Breast epithelium (tissue), 3 donors: ENCODE results near the gene MAML3.

Source experiments
- POLR2A ChIP-seq: fragments of 450-650 bp; IDR thresholded peaks from one replicate; pipeline ENCODE4 v1.6.1; 2016; ENCODE audit warnings: antibody characterized with exemption, mild to moderate bottlenecking, moderate library complexity
- POLR2AphosphoS5 ChIP-seq, 3 donors: sonication (generic); formaldehyde crosslinking; IDR thresholded peaks; one replicate each; pipeline ENCODE4 v1.6.1; 2017; ENCODE audit warnings: antibody characterized with exemption in 3 of 3
- TF ChIP-seq, protein P1 (sequence below), 3 donors: fragments of 450-650 bp; IDR thresholded peaks; one replicate each; pipeline ENCODE4 v1.5.1; 2016 to 2017; ENCODE audit warnings: antibody characterized with exemption in 3 of 3, mild to moderate bottlenecking in 3 of 3, moderate library complexity in 3 of 3

DNA sequence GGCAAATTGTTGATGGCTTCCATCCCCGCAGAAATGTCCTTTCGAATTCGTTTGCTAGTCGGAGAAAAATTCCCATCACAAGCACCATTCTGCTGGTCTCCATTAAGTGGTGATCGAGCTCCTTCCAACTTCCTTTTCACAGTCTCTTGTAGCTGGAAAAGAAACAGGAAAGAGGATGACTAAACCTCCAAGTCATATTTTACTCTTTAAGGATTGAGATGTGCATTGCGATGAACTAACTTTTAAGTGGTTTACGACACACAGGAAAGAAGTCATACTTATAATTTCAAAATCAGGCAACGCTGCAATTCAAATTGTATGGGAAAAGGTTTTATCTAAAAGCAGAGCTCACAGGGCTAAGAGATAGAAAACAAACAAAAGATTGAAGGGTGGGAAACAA is 263.2 kb downstream of the MAML3 start:
- TF ChIP-seq POLR2A = no peak
- TF ChIP-seq, protein P1, sequence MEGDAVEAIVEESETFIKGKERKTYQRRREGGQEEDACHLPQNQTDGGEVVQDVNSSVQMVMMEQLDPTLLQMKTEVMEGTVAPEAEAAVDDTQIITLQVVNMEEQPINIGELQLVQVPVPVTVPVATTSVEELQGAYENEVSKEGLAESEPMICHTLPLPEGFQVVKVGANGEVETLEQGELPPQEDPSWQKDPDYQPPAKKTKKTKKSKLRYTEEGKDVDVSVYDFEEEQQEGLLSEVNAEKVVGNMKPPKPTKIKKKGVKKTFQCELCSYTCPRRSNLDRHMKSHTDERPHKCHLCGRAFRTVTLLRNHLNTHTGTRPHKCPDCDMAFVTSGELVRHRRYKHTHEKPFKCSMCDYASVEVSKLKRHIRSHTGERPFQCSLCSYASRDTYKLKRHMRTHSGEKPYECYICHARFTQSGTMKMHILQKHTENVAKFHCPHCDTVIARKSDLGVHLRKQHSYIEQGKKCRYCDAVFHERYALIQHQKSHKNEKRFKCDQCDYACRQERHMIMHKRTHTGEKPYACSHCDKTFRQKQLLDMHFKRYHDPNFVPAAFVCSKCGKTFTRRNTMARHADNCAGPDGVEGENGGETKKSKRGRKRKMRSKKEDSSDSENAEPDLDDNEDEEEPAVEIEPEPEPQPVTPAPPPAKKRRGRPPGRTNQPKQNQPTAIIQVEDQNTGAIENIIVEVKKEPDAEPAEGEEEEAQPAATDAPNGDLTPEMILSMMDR (IDR thresholded peaks at IDR 0.05) = no peak
- TF ChIP-seq POLR2AphosphoS5 (IDR thresholded peaks at IDR 0.05) = no peak
